DOHH2 (cell line): ENCODE measurements around the gene CTPS1.

Source experiments
- H3F3A ChIP-seq: fragments of 200-600 bp; sonication (generic), shearing (Covaris generic); 2 replicates; pipeline ENCODE4 v1.6.0; 2016; ENCODE audit warnings: antibody characterized with exemption, mild to moderate bottlenecking; ENCODE audit not compliant: control insufficient read depth, insufficient read depth
- H3K27ac ChIP-seq: fragments of 200-600 bp; sonication (generic); 2 replicates; pipeline ENCODE4 v1.5.1; 2014; ENCODE audit warnings: low read depth, mild to moderate bottlenecking, low read length, moderate library complexity
- H3K27me3 ChIP-seq: fragments of 200-600 bp; sonication (generic); 2 replicates; pipeline ENCODE4 v1.6.1; 2014; ENCODE audit warnings: mild to moderate bottlenecking, low read length, mixed read lengths; ENCODE audit not compliant: control insufficient read depth
- H3K36me3 ChIP-seq: fragments of 200-600 bp; sonication (generic); 2 replicates; pipeline ENCODE4 v1.6.1; 2014; ENCODE audit warnings: mild to moderate bottlenecking, low read length, moderate library complexity, mixed read lengths; ENCODE audit not compliant: control insufficient read depth
- H3K4me1 ChIP-seq: fragments of 200-600 bp; sonication (generic); 2 replicates; pipeline ENCODE4 v1.6.1; 2014; ENCODE audit warnings: mild to moderate bottlenecking, low read length, mixed read lengths; ENCODE audit not compliant: control insufficient read depth
- H3K4me2 ChIP-seq: fragments of 200-600 bp; sonication (generic); 2 replicates; pipeline ENCODE4 v1.6.0; 2014; ENCODE audit warnings: mild to moderate bottlenecking, low read length, moderate library complexity
- H3K4me3 ChIP-seq: fragments of 200-600 bp; sonication (generic); 2 replicates; pipeline ENCODE4 v1.5.1; 2014; ENCODE audit warnings: mild to moderate bottlenecking, low read length, mixed read lengths
- H3K79me2 ChIP-seq: fragments of 200-600 bp; sonication (generic); 2 replicates; pipeline ENCODE4 v1.6.1; 2014; ENCODE audit warnings: mild to moderate bottlenecking, low read length, mixed read lengths; ENCODE audit not compliant: control insufficient read depth
- H3K9me2 ChIP-seq: fragments of 200-600 bp; sonication (generic); replicated peaks from 2 replicates; pipeline ENCODE4 v1.6.1; 2014; ENCODE audit warnings: mild to moderate bottlenecking, low read length, mixed read lengths; ENCODE audit not compliant: control insufficient read depth
- H3K9me3 ChIP-seq: fragments of 200-600 bp; sonication (generic); 2 replicates; pipeline ENCODE4 v1.6.1; 2014; ENCODE audit warnings: antibody characterized with exemption, low read length, mixed read lengths; ENCODE audit not compliant: control insufficient read depth, insufficient read depth
- H4K20me1 ChIP-seq: fragments of 200-600 bp; sonication (generic); 2 replicates; pipeline ENCODE4 v1.6.0; 2014; ENCODE audit warnings: low read depth, mild to moderate bottlenecking, antibody characterized with exemption, low read length, moderate library complexity; ENCODE audit not compliant: control insufficient read depth, insufficient read depth
- CTCF ChIP-seq: fragments of 200-600 bp; sonication (generic); IDR thresholded peaks from one replicate; pipeline ENCODE4 v1.5.1; 2014; ENCODE audit warnings: antibody characterized with exemption, mild to moderate bottlenecking, low read depth, low read length; ENCODE audit not compliant: poor library complexity, severe bottlenecking
- EZH2phosphoT487 ChIP-seq: fragments of 200-600 bp; sonication (generic); IDR thresholded peaks from 2 replicates; pipeline ENCODE4 v1.6.1; 2017; ENCODE audit warnings: borderline replicate concordance, mild to moderate bottlenecking, antibody characterized with exemption, low read length, moderate library complexity, mixed read lengths

Gene CTPS1

GRCh38 chr1:41045740-41046139, 66.2 kb downstream of the CTPS1 start:
- H4K20me1 ChIP-seq = no peaks in the 10 kb centered on the region
- H3K79me2 ChIP-seq = no peaks in the 10 kb centered on the region
- H3K4me2 ChIP-seq = no peak overlapping the region
- no peaks in the 10 kb centered on the region for H3F3A ChIP-seq
- H3K27me3 ChIP-seq = no peaks in the 10 kb centered on the region
- H3K4me1 ChIP-seq = no peaks in the 10 kb centered on the region
- no peak overlapping the region for H3K27ac ChIP-seq
- H3K4me3 ChIP-seq = no peak overlapping the region
- no peaks in the 10 kb centered on the region for H3K9me3 ChIP-seq
- H3K9me2 ChIP-seq = no peaks in the 10 kb centered on the region
- H3K36me3 ChIP-seq = peaks cover 70% of the 10 kb centered on the region
- TF ChIP-seq CTCF (no peak), EZH2phosphoT487 (no peak)

GRCh38 chr1:41046347-41046775, 66.9 kb downstream of the CTPS1 start:
- Histone ChIP-seq H3K36me3 (peaks cover 71% of the 10 kb centered on the region), H3K27me3 (no peaks in the 10 kb centered on the region)

GRCh38 chr1:41048540-41048939, 69.0 kb downstream of the CTPS1 start:
- H3K4me1 ChIP-seq = peaks cover 4% of the 10 kb centered on the region; the same call in 1 of the 2 replicates
- no peaks in the 10 kb centered on the region for H3K9me2 ChIP-seq
- H3F3A ChIP-seq = no peaks in the 10 kb centered on the region
- TF ChIP-seq CTCF (no peak), EZH2phosphoT487 (no peak)
- no peak overlapping the region for H3K27ac ChIP-seq
- H3K4me2 ChIP-seq = no peak overlapping the region
- H3K27me3 ChIP-seq = no peaks in the 10 kb centered on the region
- no peak overlapping the region for H3K4me3 ChIP-seq
- H3K36me3 ChIP-seq = peaks cover 74% of the 10 kb centered on the region
- H4K20me1 ChIP-seq = no peaks in the 10 kb centered on the region
- H3K79me2 ChIP-seq = no peaks in the 10 kb centered on the region
- no peaks in the 10 kb centered on the region for H3K9me3 ChIP-seq

More at GRCh38 chr1:41046347-41046775, 66.9 kb downstream of the CTPS1 start:
- TF ChIP-seq EZH2phosphoT487 (no peak), CTCF (no peak)
- Histone ChIP-seq H3F3A (no peaks in the 10 kb centered on the region), H3K4me2 (no peak overlapping the region), H3K4me1 (no peaks in the 10 kb centered on the region), H3K9me3 (no peaks in the 10 kb centered on the region), H4K20me1 (no peaks in the 10 kb centered on the region), H3K9me2 (no peaks in the 10 kb centered on the region), H3K27ac (no peak overlapping the region), H3K4me3 (no peak overlapping the region), H3K79me2 (no peaks in the 10 kb centered on the region)
